SHP77 (cell line): Measurements from ENCODE around the gene SGCA.

Source experiments
- DNase-seq, 2 experiments: peaks; one replicate each; lab custom pipeline; 2025; lab: John Stamatoyannopoulos, UW

Gene SGCA

DNA sequence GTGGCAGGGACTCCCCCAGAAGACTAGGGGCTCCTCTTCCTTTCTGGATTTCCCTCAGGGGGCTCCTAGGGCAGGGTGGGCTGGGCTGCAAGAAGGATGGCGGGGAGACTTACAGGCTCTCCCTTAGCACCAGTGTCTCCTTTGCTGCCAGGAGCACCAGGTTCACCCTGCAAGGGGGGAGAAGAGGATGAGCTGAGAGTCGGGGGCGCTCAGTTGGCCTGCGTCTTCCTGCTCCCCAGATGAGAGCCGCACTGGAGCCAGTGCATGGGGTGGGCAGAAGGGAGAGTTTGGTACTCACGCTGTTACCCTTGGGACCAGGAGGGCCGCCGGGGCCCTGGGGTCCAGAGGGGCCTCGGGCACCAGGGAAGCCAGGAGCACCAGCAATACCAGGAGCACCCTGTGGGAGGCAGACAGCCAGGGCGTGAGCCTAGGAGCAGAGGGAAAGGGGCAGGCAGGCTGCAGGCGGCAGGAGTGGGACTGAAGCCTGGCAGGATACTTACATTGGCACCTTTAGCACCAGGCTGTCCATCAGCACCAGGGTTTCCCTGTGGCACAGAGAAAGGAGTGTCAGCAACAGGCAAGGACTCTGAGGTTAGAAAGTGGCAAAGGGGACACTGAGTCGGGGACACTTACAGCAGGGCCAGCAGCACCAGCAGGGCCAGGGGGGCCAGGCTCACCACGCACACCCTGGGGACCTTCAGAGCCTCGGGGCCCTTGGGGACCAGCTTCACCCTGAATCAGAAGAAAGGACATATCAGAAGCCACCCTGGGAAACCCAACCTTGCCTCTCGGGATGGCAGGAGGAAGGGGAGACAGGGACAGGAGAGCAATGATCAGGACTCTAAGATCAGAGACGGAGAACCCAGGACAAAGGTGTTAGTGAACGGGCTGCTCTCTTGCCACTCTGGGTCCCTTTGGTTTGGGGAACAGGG is 29.4 kb downstream of the SGCA start:
- DNase-seq, result no peak

DNA sequence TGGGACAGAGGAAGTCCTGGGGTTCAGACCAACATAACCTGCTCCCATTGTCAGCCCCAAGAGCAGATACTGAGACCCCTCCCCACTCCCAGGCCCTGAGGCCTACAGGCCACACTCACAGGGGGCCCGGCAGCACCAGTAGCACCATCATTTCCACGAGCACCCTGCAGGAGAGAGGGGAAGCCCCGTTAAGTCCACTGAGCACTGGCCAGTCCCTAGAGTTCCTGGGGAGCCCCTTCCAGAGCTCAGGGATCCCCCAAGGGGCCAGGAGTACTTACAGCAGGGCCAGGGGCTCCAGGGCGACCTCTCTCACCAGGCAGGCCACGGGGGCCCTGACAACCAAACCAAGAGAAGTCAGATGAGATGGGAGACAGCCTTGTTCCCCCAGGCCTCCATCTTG is 30.2 kb downstream of the SGCA start:
- no peak for DNase-seq

- DNase-seq, result no peak
Observed at GRCh38 chr17:50196826-50197225, 31.0 kb downstream of the SGCA start.

DNA sequence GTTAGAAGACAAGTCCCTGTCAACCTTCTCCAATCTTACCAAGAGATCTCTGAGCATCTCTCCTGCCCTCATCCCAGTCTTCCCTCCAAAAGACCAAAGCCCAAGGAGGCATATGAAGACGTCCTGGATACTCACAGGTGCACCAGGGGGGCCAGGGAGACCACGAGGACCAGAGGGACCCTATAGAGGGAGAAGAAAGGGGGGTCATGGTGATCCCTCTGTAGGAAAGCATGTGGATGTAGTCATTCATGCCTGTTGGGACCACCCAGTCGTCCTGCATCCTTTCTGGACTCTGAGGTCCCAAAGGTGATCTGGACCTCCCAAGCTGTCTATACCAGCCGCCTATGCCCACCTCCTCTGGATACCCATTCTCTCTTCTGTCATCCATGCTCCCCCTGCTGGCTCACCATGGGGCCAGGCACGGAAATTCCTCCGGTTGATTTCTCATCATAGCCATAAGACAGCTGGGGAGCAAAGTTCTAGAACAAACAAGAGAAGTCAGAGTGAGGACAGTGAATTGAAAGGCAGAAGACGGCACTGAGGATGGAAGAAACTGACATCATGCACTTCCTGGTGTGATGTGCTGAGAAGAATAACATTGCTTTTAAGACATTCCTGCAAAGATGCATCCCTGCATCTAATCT is 32.3 kb downstream of the SGCA start:
- peak; percentile 52 to 62 for DNase-seq

- DNase-seq, result no peak
Observed at GRCh38 chr17:50199211-50199802, 33.5 kb downstream of the SGCA start.

GRCh38 chr17:50199803-50200456 is 34.1 kb downstream of the SGCA start:
- peak in 1 of 2 experiments; percentile 39 for DNase-seq

GRCh38 chr17:50200457-50201275 is 34.9 kb downstream of the SGCA start:
- peak; percentile 39 to 54 for DNase-seq

GRCh38 chr17:50201276-50201854 is 35.6 kb downstream of the SGCA start, which contains the start of gene COL1A1:
Gene COL1A1, minus strand, starts transcription at chr17:50201631. Its CDS starts 118 bp downstream, at chr17:50201513.
- DNase-seq, result no peak

- DNase-seq, result no peak
Observed at GRCh38 chr17:50203086-50203485, 37.3 kb downstream of the SGCA start.

DNA sequence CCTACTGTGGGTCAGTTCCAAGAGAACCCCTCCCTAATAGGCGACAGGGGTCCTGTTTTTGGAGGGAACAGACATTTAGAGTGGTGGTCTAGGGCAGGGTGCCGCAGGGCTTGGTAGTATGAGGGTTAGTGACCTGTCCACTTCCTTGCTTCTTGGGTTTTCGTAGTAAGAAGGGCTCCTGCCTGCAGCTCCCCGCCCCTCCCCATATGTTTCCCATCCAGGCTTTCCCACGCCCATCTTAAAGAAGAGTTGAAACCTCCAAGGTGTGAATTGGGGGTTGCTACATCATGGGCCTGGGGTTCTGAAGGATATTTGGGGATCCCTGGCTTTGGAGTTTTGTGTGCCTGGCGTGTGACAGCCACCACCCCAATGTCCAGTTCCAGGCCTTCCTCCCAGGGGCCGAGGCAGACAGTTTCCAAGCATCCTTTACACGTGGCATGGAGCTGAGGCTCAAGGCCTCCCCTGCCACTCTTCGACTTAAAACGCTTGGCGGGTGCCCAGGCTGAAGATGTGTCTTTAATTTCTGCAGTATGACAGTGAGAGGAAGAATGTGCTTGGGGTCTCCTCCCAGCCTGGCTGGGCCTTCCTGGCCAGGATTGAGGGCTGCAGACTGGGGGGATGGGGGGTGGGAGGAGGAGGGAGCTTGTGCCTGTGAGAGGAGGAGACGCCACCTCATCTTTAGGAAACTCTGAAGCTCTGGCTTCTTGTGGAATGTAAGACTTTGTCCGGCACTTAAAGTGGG is 38.0 kb downstream of the SGCA start:
- DNase-seq, result no peak

- no peak for DNase-seq
Observed at GRCh38 chr17:50204431-50204830, 38.6 kb downstream of the SGCA start.

- DNase-seq, result no peak
Observed at GRCh38 chr17:50205111-50205962, 39.5 kb downstream of the SGCA start.

DNA sequence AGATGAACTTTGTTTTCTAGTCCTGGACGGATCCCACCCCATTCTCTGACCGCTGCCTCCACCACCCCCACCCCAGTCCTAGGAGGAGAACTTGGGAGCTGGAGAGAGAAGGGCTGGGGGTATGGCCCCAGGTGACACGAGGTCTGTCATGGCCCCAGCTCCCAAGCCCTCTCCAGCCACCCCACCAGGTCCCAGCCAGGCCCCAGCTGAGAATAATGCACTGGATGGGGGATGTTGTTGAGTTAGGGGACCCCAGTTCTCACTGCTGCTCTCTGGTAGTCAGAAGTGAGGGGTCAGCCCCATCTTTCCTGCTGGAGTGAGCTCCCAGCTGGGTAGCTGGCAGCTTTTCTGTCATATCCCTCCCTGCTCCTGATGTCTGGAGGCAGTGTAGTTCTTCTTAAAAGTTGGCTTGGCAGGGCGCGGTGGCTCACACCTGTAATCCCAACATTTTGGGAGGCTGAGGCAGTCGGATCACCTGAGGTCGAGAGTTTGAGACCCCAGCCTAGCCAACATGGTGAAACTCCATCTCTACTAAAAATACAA is 40.2 kb downstream of the SGCA start:
- no peak for DNase-seq

GRCh38 chr17:50206604-50207293 is 40.9 kb downstream of the SGCA start:
- DNase-seq, result no peak

- no peak for DNase-seq
Observed at GRCh38 chr17:50207315-50207714, 41.5 kb downstream of the SGCA start.

DNA sequence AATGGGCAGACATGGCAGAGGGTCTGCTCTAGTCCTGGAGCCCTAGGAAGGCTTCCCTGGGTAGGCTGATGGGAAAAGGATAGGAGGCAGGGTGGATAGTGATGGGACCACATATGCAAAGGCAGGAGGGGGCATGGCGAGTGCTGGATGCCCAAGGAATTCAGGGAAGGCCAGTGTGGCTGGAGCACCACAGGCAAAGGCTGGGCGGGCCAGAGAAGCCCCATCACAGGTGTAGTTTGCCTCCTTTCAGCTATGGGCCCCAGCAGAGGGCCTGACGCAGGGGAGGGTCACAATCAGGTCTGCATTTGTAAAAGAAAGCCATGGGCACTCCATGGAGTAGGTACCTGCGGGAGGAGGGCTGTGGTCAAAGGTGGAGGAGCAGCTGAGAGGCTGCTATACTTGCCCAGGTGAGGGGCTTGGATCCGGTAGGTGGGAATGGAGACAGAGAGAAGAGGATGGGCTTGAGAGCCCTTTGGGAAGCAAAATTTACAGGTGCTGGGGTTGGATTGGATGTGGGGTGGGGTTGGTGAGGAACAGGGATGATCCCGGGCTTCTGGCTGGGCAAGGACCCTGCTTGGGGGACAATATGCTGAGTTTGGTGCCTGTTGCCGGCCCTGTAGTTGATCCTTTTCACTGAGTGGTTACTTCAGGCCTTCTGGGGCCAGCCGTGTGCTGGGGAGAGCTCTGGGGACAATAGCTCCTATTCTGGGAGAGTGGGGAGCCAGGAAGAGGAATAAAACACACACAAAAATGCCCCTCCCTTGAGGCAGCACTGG is 42.2 kb downstream of the SGCA start:
- DNase-seq, result no peak

DNA sequence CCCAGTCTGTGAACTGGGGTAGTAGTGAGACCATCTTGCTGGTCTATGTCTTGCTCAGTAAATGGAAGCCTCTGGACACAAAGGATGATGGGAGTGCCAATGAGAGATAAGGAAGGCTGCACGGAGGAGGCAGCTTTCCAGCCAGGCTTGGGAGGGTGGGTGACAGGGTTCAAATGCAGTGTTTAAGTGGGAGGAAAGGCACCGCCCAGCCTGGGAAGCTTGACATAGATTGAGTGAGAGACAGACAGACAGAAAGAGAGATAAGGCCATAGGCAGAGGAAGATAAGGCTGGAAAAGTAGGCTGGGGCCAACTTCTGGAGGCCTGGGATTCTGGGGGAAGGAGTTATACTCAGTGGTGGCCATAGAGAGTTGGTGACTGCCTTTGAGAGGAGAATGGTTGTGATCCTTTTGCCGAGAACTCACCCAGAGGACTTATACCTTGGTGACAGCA is 42.8 kb downstream of the SGCA start:
- no peak for DNase-seq

GRCh38 chr17:50209133-50209471 is 43.3 kb downstream of the SGCA start:
- DNase-seq, result no peak
